Gastrocnemius medialis (tissue), 4 donors: ENCODE measurements around the gene NFIA.

Experiments used
- POLR2A ChIP-seq, 2 donors: fragments of 450-650 bp; IDR thresholded peaks; one replicate each; pipeline ENCODE4 v1.6.1; 2017; ENCODE audit warnings: antibody characterized with exemption in 2 of 2, mild to moderate bottlenecking in 2 of 2, moderate library complexity in 2 of 2
- TF ChIP-seq, protein P1 (sequence below), 5 experiments: fragments of 450-650 bp in 3 of 5; fragments of 200-600 bp in 2 of 5; sonication (generic) in 2 of 5; IDR thresholded peaks in 4 of 5; conservative IDR thresholded peaks in 1 of 5; 1 replicate in 4 of 5; 2 replicates in 1 of 5; pipeline ENCODE4 v1.5.1; 2016 to 2019; ENCODE audit warnings: antibody characterized with exemption in 5 of 5, mild to moderate bottlenecking in 3 of 5, moderate library complexity in 3 of 5

DNA sequence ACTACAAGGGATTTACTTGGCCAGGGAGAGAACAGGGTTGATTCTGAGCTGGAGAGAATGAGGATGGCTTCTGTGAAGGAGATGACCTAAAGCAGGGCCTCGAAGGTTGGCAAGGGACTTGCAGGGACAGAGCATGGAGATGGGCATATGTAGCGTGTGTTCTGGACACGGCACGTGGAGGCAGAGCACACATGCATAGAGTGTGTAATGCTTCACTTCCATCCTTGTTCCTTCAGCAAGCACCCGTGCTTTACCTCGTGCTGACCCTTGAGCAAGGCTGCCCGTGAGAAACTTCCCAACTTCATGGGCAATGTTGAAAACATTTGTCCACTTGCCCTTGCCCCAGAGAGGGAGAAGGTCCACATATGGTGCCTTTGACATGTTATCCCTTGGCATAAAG, 33.1 kb downstream of the NFIA start:
- TF ChIP-seq, protein P1, sequence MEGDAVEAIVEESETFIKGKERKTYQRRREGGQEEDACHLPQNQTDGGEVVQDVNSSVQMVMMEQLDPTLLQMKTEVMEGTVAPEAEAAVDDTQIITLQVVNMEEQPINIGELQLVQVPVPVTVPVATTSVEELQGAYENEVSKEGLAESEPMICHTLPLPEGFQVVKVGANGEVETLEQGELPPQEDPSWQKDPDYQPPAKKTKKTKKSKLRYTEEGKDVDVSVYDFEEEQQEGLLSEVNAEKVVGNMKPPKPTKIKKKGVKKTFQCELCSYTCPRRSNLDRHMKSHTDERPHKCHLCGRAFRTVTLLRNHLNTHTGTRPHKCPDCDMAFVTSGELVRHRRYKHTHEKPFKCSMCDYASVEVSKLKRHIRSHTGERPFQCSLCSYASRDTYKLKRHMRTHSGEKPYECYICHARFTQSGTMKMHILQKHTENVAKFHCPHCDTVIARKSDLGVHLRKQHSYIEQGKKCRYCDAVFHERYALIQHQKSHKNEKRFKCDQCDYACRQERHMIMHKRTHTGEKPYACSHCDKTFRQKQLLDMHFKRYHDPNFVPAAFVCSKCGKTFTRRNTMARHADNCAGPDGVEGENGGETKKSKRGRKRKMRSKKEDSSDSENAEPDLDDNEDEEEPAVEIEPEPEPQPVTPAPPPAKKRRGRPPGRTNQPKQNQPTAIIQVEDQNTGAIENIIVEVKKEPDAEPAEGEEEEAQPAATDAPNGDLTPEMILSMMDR (IDR thresholded peaks at IDR 0.05 in 4 of 5, conservative IDR thresholded peaks at IDR 0.05 in 1 of 5) = no peak
- TF ChIP-seq POLR2A (IDR thresholded peaks at IDR 0.05) = no peak
